Transverse colon (tissue), 4 donors: ENCODE results near the gene TNFAIP3. TPM values are rescaled to one million over a fixed set of nuclear protein-coding genes. Genes with fewer than 3 reads are reported as not detected.
A peak's percentile ranks its signal among the peaks of the same experiment; 100 is the strongest.

Source experiments
- DNase-seq: peaks from one replicate; pipeline ENCODE4 v3.0.0-alpha.2; 2019
- H3K27ac ChIP-seq, 4 donors: fragments of 200-600 bp; sonication (generic); 2 replicates each; pipeline ENCODE4 v1.5.1; 2016 to 2018; ENCODE audit warnings: inconsistent platforms in 4 of 4
- H3K27me3 ChIP-seq: fragments of 200-600 bp; sonication (generic); 2 replicates; pipeline ENCODE4 v1.5.1; 2017; ENCODE audit warnings: inconsistent platforms
- H3K36me3 ChIP-seq, 4 donors: fragments of 200-600 bp; sonication (generic); 2 replicates each; pipeline ENCODE4 v1.5.1; 2017 to 2019; ENCODE audit warnings: inconsistent platforms in 4 of 4
- H3K4me1 ChIP-seq, 4 donors: fragments of 200-600 bp; sonication (generic); 2 replicates each; pipeline ENCODE4 v1.5.1; 2017 to 2020; ENCODE audit warnings: inconsistent platforms in 4 of 4
- H3K4me3 ChIP-seq, 4 donors: fragments of 200-600 bp; sonication (generic); 1 replicate in 1 of 4; 2 replicates in 3 of 4; pipeline versions ENCODE4 v1.5.1 to v1.6.1; 2017 to 2019; ENCODE audit warnings: inconsistent platforms in 4 of 4
- H3K9me3 ChIP-seq, 2 donors: fragments of 200-600 bp; sonication (generic); 2 replicates each; pipeline ENCODE4 v1.5.1; 2017 to 2019; ENCODE audit warnings: inconsistent platforms in 2 of 2
- CTCF ChIP-seq, 5 experiments: fragments of 200-600 bp in 3 of 5; fragments of 450-650 bp in 2 of 5; sonication (generic) in 3 of 5; IDR thresholded peaks; 1 replicate in 2 of 5; 2 replicates in 3 of 5; pipeline ENCODE4 v1.5.1; 2016 to 2017; ENCODE audit warnings: antibody characterized with exemption in 5 of 5, inconsistent platforms in 3 of 5, mild to moderate bottlenecking in 2 of 5, moderate library complexity in 1 of 5
- EP300 ChIP-seq: sonication (generic); formaldehyde crosslinking; IDR thresholded peaks from one replicate; pipeline ENCODE4 v1.6.1; 2017; ENCODE audit warnings: antibody characterized with exemption, low read depth
- POLR2A ChIP-seq: fragments of 450-650 bp; IDR thresholded peaks from one replicate; pipeline ENCODE4 v1.6.1; 2016; ENCODE audit warnings: antibody characterized with exemption, mild to moderate bottlenecking, moderate library complexity
- POLR2AphosphoS5 ChIP-seq, 3 donors: sonication (generic); formaldehyde crosslinking; IDR thresholded peaks; one replicate each; pipeline ENCODE4 v1.6.1; 2016; ENCODE audit warnings: antibody characterized with exemption in 3 of 3
- WGBS, 2 donors: methylation state at CpG; one replicate each; pipeline ENCODE4 v1.1.5; 2018; ENCODE audit warnings: low coverage in 1 of 2; 5-methylcytosine and 5-hydroxymethylcytosine counted together
- in situ Hi-C, 4 donors: fragments of 200-750 bp; cut with MboI; loops; one replicate each; pipeline versions ENCODE4 v1.15.0 to v1.15.1; 2017; ENCODE audit warnings: low sequenced_read_pairs in 3 of 4, low pct_ligation_motif_present in 1 of 4, low pct_unique_long_range_greater_than_20kb in 1 of 4
- intact Hi-C: fragments of 100-400 bp; cut with DNase I; formaldehyde crosslinking; loops from one replicate; pipeline ENCODE4 v1.15.1; 2023; ENCODE audit warnings: low total_unique reads
- total RNA-seq, 4 donors: library from RNA; depleted of rRNA; stranded (reverse); fragments of >200 nt; gene quantifications; one replicate each; pipeline ENCODE4 v1.1.0, GENCODE V29; 2016

TNFAIP3 gene
- total RNA-seq, 4 donors from 2014 or later = 21.4 to 46.8 (median 36.3) TPM

- Histone ChIP-seq H3K4me3 (no peak overlapping the region), H3K36me3 (no peaks in the 10 kb centered on the region), H3K27me3 (no peaks in the 10 kb centered on the region), H3K27ac (no peak overlapping the region), H3K4me1 (peaks cover 0 to 14% (median 7%) of the 10 kb centered on the region in 4 donors), H3K9me3 (no peaks in the 10 kb centered on the region)
- no peak for DNase-seq
- WGBS, 2 donors = 76 to 83% methylated on average over 3 of the region's 3 CpGs
- in situ Hi-C loops = no loop called here
- intact Hi-C loops = no loop called here
- TF ChIP-seq POLR2A = no peak
- TF ChIP-seq CTCF (IDR thresholded peaks at IDR 0.05) = no peak
- no peak for TF ChIP-seq EP300
- TF ChIP-seq POLR2AphosphoS5 (IDR thresholded peaks at IDR 0.05) = no peak
Measured at GRCh38 chr6:137859025-137859424, 8.0 kb upstream of the TNFAIP3 start.

- no peak overlapping the region for H3K4me3 ChIP-seq
- in situ Hi-C loops = loop anchor here in 2 of 4 donors (10.0 kb wide), 2 partner anchors 146 to 156 kb away; no protein-coding TSS in a partner anchor
- intact Hi-C loops = no loop called here
Measured at GRCh38 chr6:137860394-137861005, 6.6 kb upstream of the TNFAIP3 start.

GRCh38 chr6:137861550-137862337 lies 5.3 kb upstream of the TNFAIP3 start:
- 76 to 86% methylated on average over 3 of the region's 3 CpGs for WGBS, 2 donors
- TF ChIP-seq POLR2AphosphoS5 (IDR thresholded peaks at IDR 0.05) = no peak
- peak overlapping the region in 3 of 4 donors; percentile 49 to 68 (median 61) for H3K27ac ChIP-seq

More at GRCh38 chr6:137860394-137861005, 6.6 kb upstream of the TNFAIP3 start:
- no peak for TF ChIP-seq EP300
- no peak for TF ChIP-seq POLR2AphosphoS5 (IDR thresholded peaks at IDR 0.05)
- TF ChIP-seq CTCF (IDR thresholded peaks at IDR 0.05) = no peak
- no peak for TF ChIP-seq POLR2A
- no peaks in the 10 kb centered on the region for H3K36me3 ChIP-seq
- H3K27me3 ChIP-seq = no peaks in the 10 kb centered on the region
- no peak overlapping the region for H3K27ac ChIP-seq
- no peak for DNase-seq
- H3K4me1 ChIP-seq = peaks cover 0 to 15% (median 7%) of the 10 kb centered on the region in 4 donors
- WGBS, 2 donors = 79 to 92% methylated on average over 3 of the region's 3 CpGs
- H3K9me3 ChIP-seq = no peaks in the 10 kb centered on the region

GRCh38 chr6:137862419-137863090 lies 4.5 kb upstream of the TNFAIP3 start:
- in situ Hi-C loops = loop anchor here in 2 of 4 donors (10.0 kb wide), 2 partner anchors 148 to 158 kb away; no protein-coding TSS in a partner anchor
- TF ChIP-seq CTCF (IDR thresholded peaks at IDR 0.05) (no peak), POLR2AphosphoS5 (IDR thresholded peaks at IDR 0.05) (no peak), POLR2A (no peak), EP300 (no peak)
- peak overlapping the region in 3 of 4 donors; percentile 18 to 68 (median 61) for H3K27ac ChIP-seq

More at GRCh38 chr6:137861550-137862337, 5.3 kb upstream of the TNFAIP3 start:
- Histone ChIP-seq H3K36me3 (no peaks in the 10 kb centered on the region), H3K9me3 (no peaks in the 10 kb centered on the region), H3K4me1 (peaks cover 4 to 26% (median 15%) of the 10 kb centered on the region in 4 donors), H3K27me3 (no peaks in the 10 kb centered on the region), H3K4me3 (no peak overlapping the region)
- DNase-seq = no peak
- intact Hi-C loops = no loop called here
- in situ Hi-C loops = loop anchor here in 2 of 4 donors (10.0 kb wide), 2 partner anchors 147 to 157 kb away; no protein-coding TSS in a partner anchor

More at GRCh38 chr6:137862419-137863090, 4.5 kb upstream of the TNFAIP3 start:
- peaks cover 4 to 26% (median 15%) of the 10 kb centered on the region in 4 donors for H3K4me1 ChIP-seq
- H3K9me3 ChIP-seq = no peaks in the 10 kb centered on the region
- no peaks in the 10 kb centered on the region for H3K36me3 ChIP-seq
- DNase-seq = no peak
- no peaks in the 10 kb centered on the region for H3K27me3 ChIP-seq
- intact Hi-C loops = no loop called here
- H3K4me3 ChIP-seq = no peak overlapping the region
- 43 to 50% methylated on average over 3 to 5 of the region's 5 CpGs for WGBS, 2 donors
